Ovary (tissue), 3 donors: Measurements from ENCODE around the gene CCL26.
"Not testable (repeated sequence)": the region's sequence is repeated elsewhere in the genome, so short reads cannot be mapped to it uniquely, and the experiment has no call there.

Experiments
- CTCF ChIP-seq, 3 donors: fragments of 450-650 bp in 2 of 3; fragments of 200-600 bp in 1 of 3; IDR thresholded peaks; one replicate each; pipeline versions ENCODE4 v1.5.1 to v1.8.0; 2016 to 2022; ENCODE audit warnings: antibody characterized with exemption in 3 of 3, mild to moderate bottlenecking in 1 of 3
- POLR2A ChIP-seq: fragments of 450-650 bp; IDR thresholded peaks from one replicate; pipeline ENCODE4 v1.6.1; 2017; ENCODE audit warnings: antibody characterized with exemption, mild to moderate bottlenecking, moderate library complexity
- donor health status: DM: no; HTN: no; CAD: no.

GRCh38 chr7:75727351-75727750, 44.7 kb downstream of the CCL26 start:
- not testable (repeated sequence) for TF ChIP-seq CTCF (IDR thresholded peaks at IDR 0.05); POLR2A
